Hypothalamus (tissue), 51 donors: Measurements from ENCODE around the gene CALML3.

Experiments used
- DNase-seq, 51 donors: peaks; one replicate each; lab custom pipeline; 2025; lab: John Stamatoyannopoulos, UW

The CALML3 gene

DNA sequence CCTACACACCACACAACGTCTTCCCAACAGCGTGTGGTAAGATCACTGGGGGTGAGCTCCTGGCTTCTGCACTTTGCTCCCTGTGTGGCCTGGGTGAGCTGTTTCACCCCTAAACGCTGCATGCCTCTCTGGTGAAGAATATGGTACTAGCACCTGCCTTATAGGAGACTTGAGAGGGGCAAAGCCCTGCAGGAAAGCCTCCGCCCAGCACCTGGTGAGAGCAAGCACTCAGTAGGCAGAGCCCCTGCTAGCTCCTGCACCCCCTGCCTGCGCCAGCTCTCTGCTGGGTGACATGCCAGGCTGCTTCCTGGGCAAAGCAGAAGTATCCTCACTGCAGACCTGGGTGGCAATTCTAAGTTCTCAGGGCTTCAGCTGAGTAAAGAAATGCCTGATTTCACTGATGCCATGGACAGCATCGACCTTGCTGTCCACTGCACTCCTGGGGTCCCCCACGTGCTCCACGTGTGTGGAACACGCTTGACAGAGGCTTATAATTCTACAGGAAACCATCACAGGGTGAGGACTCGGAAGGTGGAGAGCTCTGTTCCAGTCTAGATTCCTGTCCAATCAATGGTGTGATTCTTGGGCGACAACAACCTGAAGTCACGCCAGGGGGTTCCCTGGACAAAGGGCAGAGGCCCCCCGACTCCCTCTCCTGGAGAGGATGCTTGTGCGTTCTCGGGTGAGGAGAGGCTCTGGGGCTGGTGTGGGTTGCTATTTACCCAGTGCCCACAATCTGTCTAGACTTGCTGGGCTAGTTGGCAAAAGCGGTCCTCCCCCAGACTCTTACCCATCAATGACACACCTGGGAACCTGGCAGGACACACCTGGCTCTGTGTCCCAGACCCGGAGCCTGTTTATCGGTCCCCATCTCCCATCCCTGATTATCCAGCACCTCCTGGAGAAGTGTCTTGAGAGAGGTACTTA is 20.4 kb upstream of the CALML3 start:
- DNase-seq, result no peak

DNA sequence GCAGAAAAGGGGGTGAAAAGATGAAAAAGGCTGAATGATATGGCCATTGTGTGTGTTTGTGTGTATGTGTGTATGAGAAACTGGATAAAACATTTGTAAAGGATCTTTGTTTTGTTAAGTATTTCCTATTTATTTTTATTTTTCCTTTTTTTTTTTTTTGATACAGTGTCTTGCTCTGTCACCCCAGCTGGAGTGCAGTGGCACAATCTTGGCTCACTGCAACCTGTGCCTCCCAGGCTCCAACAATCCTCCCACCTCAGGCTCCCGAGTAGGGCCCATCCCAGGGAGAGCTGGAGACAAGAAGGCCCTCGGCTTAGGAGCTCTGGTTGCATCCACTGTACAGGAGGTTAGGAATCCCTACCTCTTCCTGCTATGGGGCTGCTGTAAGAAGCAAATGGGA is 18.5 kb upstream of the CALML3 start:
- DNase-seq, result no peak

- DNase-seq, result no peak
Observed at GRCh38 chr10:5506751-5507648, 17.8 kb upstream of the CALML3 start.

DNA sequence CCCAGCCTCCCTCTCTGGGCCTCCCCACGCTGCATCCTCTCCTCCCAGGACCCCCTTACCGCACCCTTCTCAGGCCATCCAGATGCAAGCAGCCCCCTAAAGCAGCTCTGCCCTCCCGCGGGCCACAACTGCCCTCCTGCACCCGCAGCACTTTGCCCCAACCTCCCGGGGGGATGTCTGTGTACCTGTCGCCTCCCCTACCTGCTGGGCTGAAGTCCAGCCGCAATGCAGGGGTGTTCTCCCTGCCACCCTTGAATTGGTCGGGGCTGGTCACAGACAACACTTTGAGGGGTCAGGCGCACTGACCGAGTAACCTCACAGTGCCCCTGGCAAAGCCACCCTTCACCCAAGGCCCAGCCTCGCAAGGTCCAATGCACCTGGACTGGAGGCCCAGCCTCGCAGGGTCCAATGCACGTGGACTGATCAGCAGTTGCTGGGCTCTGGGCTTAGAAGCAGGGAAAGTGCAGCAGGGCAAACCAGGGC is 17.1 kb upstream of the CALML3 start:
- no peak for DNase-seq

DNA sequence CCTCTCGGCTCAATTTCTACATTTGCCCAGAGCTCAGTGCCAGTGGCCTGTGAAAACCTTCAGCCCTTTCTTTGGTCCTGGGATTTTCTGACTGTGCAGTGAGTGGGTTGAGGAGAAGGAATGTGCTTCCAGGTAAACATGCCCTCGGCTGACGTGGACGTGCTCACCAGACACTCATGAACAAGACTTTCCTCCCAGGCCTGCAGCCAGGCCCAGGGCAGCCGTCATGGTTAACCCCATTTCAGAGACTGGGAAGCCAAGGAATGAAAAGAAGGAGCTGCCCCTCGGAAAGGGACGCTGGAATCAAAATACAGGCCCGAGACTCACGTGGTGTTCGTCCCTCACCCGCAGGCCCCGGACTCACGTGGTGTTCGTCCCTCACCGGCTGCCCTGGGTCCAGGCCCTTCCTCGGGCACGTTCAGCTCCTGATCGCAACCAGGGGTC is 16.6 kb upstream of the CALML3 start:
- DNase-seq, result no peak

- DNase-seq, result no peak
Observed at GRCh38 chr10:5508786-5509185, 16.0 kb upstream of the CALML3 start.

DNA sequence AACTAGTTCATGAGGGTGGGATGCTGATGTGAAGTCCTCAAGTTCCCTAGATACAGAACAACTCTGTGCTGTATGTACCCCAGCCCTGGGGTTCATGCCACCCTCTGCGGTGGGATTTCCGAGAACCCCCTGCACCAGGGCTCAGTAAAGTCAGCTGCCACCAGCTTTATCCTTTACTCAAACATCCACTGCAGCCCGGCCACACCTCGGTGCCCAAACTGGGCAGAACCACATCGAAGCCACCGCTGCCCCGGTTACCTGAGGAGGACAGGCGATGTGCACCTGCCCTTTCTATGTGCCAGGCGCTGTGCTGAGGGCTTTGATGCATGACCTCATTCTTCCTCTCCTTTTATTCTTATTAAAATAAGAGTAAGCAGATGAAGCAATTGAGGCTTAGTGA is 15.5 kb upstream of the CALML3 start:
- no peak for DNase-seq

DNA sequence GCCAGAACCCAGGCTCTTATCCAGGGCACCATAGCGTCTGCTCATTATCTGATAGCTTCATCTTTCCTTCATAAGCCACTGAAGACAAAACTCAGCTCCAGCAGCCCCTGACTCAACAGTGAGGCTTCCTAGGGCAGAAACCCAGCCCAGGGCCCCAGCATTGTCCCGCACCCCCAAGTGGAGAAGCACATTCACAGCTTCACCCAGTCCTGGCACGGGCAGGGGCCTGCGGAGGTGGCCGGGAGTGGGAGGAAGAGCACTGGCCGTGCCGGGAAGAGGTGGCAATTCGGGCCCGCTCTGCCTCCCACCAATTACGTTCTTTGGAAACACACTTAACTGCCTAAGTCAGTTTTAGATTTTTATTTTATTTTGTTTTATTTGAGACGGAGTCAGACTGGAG is 15.1 kb upstream of the CALML3 start:
- DNase-seq, result no peak

GRCh38 chr10:5510281-5511072 is 14.3 kb upstream of the CALML3 start:
- DNase-seq, result no peak

- no peak for DNase-seq
Observed at GRCh38 chr10:5511231-5511884, 13.4 kb upstream of the CALML3 start.

GRCh38 chr10:5511885-5512280 is 12.9 kb upstream of the CALML3 start:
- DNase-seq, result no peak

DNA sequence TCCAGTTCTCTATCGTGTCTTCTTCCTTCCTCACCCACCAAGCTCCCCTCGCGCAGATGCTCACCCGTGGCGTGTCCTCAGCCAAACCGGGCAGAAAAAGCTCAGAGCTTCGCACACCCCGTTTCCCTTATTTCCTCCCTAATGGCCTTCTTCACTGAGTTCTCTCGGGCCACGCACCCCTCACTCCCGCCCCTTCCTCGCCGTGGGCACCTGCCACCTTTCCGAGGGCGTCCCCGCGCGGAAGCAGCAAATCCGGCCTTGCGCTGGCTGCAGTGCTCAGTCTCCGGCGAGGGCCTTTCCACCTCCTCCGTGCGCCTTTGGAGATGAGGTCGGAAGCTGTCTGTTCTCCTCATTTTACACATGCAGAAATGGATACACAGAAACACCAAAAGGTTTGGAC is 12.4 kb upstream of the CALML3 start:
- DNase-seq, result no peak

DNA sequence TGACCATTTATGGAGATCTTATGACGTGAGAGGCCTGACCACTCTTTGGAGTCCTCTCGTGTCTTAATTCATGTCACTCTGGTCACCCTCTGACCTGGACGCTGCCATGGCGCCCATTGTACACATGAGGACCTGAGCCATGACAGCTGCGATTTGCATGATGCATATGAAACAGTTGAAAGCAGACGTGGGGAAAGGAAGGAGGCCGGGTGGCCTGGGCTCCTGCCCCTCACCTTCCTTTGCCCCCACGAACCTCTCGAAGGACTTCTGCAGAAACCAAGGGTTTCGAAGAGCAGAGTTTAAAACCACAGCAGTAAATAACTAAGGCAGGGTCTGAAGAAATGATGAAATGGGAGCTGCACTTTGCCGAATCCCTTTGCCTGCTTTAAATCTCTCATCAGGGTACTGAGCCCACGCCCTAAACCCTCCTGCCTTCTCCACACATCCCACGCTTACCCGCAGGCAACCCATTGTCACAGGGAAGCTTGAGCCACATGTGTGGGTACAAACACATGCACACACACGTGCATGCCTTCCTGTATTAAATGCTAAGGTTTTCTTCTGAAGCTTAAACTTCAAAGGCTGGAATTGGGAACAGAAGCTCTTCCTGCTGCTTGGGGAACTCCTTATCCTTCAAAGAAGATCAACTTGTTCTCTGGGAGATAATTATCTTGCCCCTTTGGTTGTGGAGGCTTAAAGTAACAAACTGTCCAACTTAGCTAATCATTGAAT is 11.7 kb upstream of the CALML3 start:
- peak in 2 of 51 donors; percentile 4 to 12 for DNase-seq

DNA sequence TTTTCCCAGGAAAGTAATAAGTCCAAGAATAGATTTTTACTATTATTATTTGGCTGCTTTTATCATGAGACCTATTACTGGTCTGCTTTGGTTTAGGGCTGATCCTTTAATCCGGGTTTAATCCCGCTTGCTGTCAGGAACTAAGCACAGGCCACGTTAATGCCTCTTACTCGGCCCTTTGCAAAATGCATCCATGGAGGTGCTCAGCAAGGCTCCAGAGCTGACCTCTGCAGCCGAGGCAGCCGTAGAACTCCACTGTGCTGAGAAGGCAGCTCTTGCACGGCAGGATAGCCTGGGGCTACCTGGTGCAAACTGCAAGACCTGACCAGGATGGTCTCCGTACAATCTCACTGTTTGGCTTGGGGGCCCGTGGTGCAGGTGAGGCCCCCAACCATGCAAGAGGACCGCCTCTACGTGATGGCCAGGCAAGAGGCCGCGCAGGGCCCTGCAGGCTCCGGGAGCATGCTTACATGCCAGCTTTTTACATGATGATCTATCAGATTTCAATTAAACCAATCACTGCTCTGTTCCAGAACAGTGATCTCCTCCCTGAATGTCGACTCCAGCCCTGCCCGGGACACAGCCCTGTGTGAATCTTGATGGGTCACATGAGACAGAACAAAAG is 10.4 kb upstream of the CALML3 start:
- DNase-seq, result no peak

- no peak for DNase-seq
Observed at GRCh38 chr10:5515948-5516761, 8.6 kb upstream of the CALML3 start.

DNA sequence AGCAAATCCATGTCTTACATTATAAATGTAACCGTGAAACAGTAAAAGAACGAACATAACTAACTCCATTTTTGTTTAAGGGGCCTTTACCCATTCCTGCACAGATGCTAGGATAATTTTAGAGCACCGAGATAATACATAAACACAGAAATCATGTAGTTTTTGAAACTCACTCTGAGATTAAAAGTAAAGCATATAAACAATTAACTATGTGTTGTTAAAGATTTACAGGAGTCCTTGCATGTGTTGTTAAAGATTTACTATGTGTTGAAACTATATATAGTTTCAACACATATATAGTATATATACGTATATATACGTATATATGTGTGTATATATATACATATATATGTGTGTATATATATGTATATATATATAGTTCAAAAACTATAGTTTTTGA is 7.2 kb upstream of the CALML3 start:
- DNase-seq, result no peak

DNA sequence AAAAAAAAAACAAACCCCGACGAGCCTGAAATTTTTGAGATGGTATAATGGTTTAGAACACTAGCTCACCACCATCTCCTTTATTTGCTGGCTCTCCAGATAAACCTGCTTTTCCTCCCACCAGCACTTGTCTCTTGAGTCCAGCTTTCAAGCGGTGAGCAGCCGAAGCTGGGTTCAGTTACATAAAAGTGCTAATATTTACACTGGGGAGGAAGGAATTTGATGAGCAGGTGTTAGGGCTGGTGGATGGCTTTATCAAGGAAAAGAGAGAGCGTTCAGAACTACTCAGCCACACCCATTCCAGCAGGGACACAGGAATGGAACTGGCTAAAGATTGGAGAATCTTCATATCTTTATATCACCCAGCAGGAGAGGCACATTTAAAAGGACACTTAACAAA is 6.6 kb upstream of the CALML3 start:
- no peak for DNase-seq

DNA sequence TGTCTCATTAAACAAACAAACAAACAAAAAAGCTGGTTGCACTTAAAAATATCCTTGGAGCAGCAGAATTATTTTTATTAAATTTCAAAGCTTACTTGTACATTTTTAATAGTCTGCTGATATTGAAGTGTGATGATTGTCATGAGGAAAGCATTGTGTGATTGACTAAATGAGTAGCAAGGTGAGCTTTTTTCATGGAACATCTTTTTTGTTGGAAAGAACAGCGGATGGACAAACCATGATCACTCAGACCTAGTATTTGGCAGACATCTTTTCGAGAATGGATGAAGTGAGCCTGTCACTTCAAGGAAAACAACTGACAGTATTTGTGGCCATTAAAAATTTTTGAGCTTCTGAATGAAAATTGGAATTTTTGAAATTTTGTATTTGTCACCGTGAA is 5.7 kb upstream of the CALML3 start:
- no peak for DNase-seq
